Lower lobe of right lung (tissue), 2 donors: ENCODE measurements around the gene SYNDIG1. TPM values are rescaled to one million over a fixed set of nuclear protein-coding genes. Genes with fewer than 3 reads are reported as not detected.

Experiments used
- ATAC-seq, 2 donors: fragments of 200-7000 bp; cut with Tn5 transposase; one replicate each; pipeline ENCODE4 v1.9.1; 2020 to 2022; ENCODE audit warnings: mild to moderate bottlenecking in 2 of 2, moderate library complexity in 2 of 2
- DNase-seq: peaks from one replicate; pipeline ENCODE4 v3.0.0-alpha.2; 2020
- H3K27ac ChIP-seq: fragments of 200-600 bp; one replicate; pipeline ENCODE4 v1.8.0; 2022
- H3K27me3 ChIP-seq: fragments of 200-600 bp; one replicate; pipeline ENCODE4 v1.8.0; 2022; ENCODE audit warnings: low read depth
- H3K36me3 ChIP-seq: fragments of 200-600 bp; one replicate; pipeline ENCODE4 v1.8.0; 2022; ENCODE audit warnings: mild to moderate bottlenecking
- H3K4me1 ChIP-seq: fragments of 200-600 bp; one replicate; pipeline ENCODE4 v1.8.0; 2022
- H3K4me3 ChIP-seq: fragments of 200-600 bp; one replicate; pipeline ENCODE4 v1.8.0; 2022; ENCODE audit warnings: mild to moderate bottlenecking
- H3K9me3 ChIP-seq: fragments of 200-600 bp; one replicate; pipeline ENCODE4 v1.8.0; 2022
- CTCF ChIP-seq: fragments of 200-600 bp; IDR thresholded peaks from one replicate; pipeline ENCODE4 v1.8.0; 2022; ENCODE audit warnings: antibody characterized with exemption, mild to moderate bottlenecking
- intact Hi-C: fragments of 100-400 bp; cut with DNase I; formaldehyde crosslinking; loops from one replicate; pipeline ENCODE4 v1.11.0; 2022
- total RNA-seq: library from RNA; stranded (reverse); fragmentation: NEBNext Ultra II Directional; extraction: Animal tissue kit (Norgen Biotek cat#: 25700); gene quantifications from one replicate; pipeline ENCODE4 v1.2.1, GENCODE V29; 2021
- donor health status: DM: no; HTN: yes; CAD: no; lungs with severe emphysema.

The SYNDIG1 gene
- total RNA-seq, 1 donor from 2014 or later = 0.15 TPM

GRCh38 chr20:24699321-24700165, 230.1 kb downstream of the SYNDIG1 start:
- no peak overlapping the region for H3K4me3 ChIP-seq
- DNase-seq (no peak), ATAC-seq (no peak)
- intact Hi-C loops = no loop called here
- TF ChIP-seq CTCF = no peak
- no peaks in the 10 kb centered on the region for H3K4me1 ChIP-seq
- peaks cover 24% of the 10 kb centered on the region for H3K27me3 ChIP-seq
- no peaks in the 10 kb centered on the region for H3K36me3 ChIP-seq
- H3K27ac ChIP-seq = no peak overlapping the region
- H3K9me3 ChIP-seq = no peaks in the 10 kb centered on the region

- no peak for TF ChIP-seq CTCF
- intact Hi-C loops = no loop called here
- no peak overlapping the region for H3K27ac ChIP-seq
- H3K4me1 ChIP-seq = no peaks in the 10 kb centered on the region
- H3K4me3 ChIP-seq = no peak overlapping the region
- no peaks in the 10 kb centered on the region for H3K36me3 ChIP-seq
- ATAC-seq (no peak), DNase-seq (no peak)
- H3K9me3 ChIP-seq = no peaks in the 10 kb centered on the region
- peaks cover 24% of the 10 kb centered on the region for H3K27me3 ChIP-seq
Measured at GRCh38 chr20:24700166-24700860, 230.9 kb downstream of the SYNDIG1 start.

- DNase-seq = no peak
- Histone ChIP-seq H3K36me3 (no peaks in the 10 kb centered on the region), H3K9me3 (no peaks in the 10 kb centered on the region), H3K4me3 (no peak overlapping the region), H3K27me3 (peaks cover 24% of the 10 kb centered on the region), H3K4me1 (no peaks in the 10 kb centered on the region), H3K27ac (no peak overlapping the region)
- intact Hi-C loops = no loop called here
- no peak for ATAC-seq
- no peak for TF ChIP-seq CTCF
Measured at GRCh38 chr20:24701027-24701426, 231.6 kb downstream of the SYNDIG1 start.

- Histone ChIP-seq H3K4me3 (no peak overlapping the region), H3K27ac (no peak overlapping the region), H3K4me1 (no peaks in the 10 kb centered on the region), H3K36me3 (no peaks in the 10 kb centered on the region), H3K27me3 (peaks cover 24% of the 10 kb centered on the region), H3K9me3 (no peaks in the 10 kb centered on the region)
- no peak for ATAC-seq
- no peak for TF ChIP-seq CTCF
- intact Hi-C loops = no loop called here
- DNase-seq = no peak
Measured at GRCh38 chr20:24701668-24702067, 232.2 kb downstream of the SYNDIG1 start.

- Histone ChIP-seq H3K27ac (no peak overlapping the region), H3K27me3 (peaks cover 24% of the 10 kb centered on the region), H3K36me3 (no peaks in the 10 kb centered on the region), H3K9me3 (no peaks in the 10 kb centered on the region), H3K4me3 (no peak overlapping the region), H3K4me1 (no peaks in the 10 kb centered on the region)
- no peak for ATAC-seq
- DNase-seq = no peak
- intact Hi-C loops = no loop called here
- no peak for TF ChIP-seq CTCF
Measured at GRCh38 chr20:24702501-24703283, 233.3 kb downstream of the SYNDIG1 start.
